Stimulated activated CD4-positive, alpha-beta T cell treated with anti-CD3 and anti-CD28 coated beads, Interleukin-12 subunit alpha, Interleukin-12 subunit beta, amount 100 ng/mL, for 48 hours (primary cell): ENCODE results near the gene MVB12A.

Source experiments
- DNase-seq, 3 donors: peaks; one replicate each; pipeline ENCODE4 v3.0.0-alpha.2; 2020; ENCODE audit warnings: low read depth in 2 of 3, low spot score in 1 of 3

MVB12A gene

DNA sequence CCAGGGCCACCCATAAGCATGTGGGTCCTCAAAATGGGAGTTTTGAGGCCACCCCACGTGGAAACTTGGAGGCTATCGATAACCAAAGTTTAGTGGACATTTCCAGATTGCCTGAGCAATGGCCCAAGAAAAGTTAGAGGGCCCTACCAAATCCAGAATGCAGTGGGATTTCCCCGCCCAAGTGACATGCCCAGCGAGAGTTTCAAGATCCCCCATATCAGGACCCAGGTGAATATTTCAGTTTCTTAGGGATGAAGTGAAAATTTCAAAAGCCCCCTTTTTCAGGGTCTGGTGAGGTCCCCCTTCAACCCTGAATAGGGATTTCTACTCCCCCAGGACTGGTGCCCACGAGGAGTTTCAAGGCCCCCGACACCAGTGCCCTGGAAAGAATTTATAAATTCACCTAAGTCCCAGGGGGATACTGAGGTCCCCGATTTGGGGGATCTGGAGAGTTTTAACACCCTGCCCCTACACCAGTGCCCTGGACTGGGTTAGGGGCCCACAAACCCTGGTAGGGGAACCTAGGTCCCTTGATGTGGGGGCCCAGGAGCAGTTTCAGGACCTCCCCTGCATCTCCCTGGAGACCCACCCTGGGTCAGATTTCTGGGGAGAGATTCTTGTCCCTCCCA is 15.1 kb upstream of the MVB12A start:
- no peak for DNase-seq

- DNase-seq = peak in 2 of 3 donors; percentile 39 to 54
Measured at GRCh38 chr19:17405250-17406045, 14.4 kb upstream of the MVB12A start, which contains the start of gene BST2. TSS of gene BST2 (minus strand) at chr19:17405630. CDS start at chr19:17405575, 55 bp downstream.

DNA sequence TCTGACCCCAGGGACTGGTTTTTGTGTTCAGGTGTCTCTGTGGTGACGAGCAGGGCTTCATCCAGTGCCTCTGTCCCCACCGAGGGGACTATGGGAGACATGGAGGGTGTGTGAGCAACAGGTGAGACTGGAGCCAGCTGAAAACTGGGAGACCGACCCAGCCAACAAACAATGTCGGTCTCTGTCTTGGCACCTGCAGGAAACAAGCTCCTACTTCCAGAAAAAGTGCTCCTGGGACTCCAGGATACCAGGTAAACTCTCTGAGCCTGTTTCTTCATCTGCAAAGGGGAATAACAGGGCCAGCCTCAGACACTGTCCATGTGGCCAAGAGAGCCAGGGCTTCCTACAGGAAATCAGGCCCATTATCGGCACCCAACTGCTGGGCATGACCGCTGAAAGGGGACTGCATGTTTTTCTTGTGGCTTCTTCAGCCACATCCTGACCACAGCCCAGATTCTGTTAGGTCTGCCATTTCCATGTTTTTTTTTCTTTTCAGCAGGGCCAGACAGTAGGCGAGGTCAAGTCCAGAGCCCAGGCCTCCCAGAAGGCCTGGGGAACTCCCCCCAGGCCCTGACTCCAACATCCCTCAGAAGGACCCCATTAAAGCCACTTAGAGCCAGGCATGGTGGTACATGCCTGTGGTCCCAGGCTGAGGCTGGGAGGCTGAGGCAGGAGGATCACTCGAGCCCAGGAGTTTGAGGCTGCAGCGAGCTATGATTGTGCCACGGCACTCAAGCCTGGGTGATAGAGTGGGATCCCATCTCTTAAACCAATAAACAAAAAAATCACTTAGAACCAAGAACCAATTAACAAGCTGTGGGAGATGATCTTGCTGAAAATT is 13.6 kb upstream of the MVB12A start:
- no peak for DNase-seq

DNA sequence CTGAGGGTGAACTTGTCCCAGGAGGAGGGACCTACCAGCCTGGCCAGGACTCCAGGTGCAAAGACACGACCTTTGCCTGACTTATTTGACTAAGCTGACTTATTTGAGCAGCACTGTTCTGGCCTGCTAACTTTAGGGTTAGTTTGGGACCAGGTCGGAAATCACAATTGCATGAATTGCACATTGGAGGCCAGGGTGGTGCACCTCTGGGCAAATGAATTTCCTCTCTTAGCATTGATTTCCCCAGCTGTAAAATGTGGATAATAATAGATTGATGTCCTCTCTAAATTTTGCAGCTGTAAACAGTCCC is 13.0 kb upstream of the MVB12A start:
- no peak for DNase-seq

DNA sequence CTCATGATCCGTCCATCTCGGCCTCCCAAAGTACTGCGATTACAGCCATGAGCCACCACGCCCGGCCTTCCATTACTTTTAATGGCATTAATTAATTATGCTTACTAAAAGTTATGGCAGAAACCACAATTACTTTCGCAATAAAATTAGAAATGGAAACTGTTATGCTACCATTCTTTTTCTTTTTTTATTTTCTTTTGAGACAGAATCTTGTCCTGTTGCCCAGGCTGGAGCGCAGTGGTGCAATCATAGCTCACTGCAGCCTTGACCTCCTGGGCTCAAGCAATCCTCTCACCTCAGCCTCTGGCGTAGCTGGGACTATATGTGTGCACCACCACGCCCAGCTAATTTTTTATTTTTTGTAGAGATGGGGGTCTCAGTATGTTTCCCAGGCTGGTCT is 9.9 kb upstream of the MVB12A start:
- DNase-seq = no peak

DNA sequence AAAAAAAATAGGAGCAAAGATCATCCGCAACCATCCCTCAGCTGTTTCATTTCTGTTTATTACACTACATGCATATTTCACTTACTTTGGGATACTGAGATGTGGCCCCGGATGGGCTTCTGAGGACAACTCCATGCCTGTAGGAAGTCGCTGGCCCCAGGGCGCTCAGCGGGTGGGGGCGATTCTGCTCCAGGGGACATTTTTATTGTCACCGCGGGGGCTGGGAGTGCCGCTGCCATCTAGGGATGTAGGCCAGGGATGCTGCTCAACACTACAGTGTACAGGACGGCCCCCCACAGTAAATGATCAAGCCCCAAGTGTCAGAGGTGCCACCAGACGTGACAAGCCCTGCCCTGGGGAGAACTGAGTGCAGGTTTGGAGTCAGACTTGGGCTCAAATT is 8.0 kb upstream of the MVB12A start:
- no peak for DNase-seq

DNA sequence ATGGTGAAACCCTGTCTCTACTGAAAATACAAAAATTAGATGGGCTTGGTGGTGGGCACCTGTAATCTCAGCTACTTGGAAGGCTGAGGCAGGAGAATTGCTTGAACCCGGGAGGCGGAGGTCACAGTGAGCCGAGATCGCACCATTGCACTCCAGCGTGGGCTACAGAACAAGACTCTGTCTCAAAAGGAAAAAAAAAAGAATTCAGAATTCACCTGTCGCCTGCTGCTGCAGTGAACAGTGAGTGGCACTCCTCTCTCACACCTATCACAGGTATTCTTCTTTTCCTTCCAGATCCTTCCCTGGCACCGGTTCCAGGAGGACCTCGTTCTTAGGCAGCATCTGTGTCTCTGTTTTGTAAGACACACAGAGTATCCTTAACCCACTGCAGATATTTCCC is 5.8 kb upstream of the MVB12A start:
- no peak for DNase-seq

DNA sequence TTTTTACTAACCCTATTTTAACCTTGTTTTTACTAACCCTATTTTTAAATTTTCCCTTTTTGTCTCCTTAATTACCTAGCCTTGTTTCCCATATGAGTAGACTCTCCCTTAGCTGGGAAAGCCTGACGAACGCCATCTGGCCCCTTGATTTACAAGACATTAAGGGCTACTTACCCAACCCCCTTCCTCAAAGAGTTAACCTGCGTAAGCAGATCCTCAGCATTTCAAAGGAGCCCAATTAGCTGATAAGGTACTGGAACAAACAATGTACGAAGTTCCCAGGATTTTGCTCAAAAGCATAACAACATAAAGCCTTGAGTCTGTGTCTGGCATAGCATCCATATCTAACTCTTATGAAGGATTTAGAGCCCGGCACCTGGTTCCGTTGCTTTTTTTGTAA is 4.7 kb upstream of the MVB12A start:
- DNase-seq = no peak

DNA sequence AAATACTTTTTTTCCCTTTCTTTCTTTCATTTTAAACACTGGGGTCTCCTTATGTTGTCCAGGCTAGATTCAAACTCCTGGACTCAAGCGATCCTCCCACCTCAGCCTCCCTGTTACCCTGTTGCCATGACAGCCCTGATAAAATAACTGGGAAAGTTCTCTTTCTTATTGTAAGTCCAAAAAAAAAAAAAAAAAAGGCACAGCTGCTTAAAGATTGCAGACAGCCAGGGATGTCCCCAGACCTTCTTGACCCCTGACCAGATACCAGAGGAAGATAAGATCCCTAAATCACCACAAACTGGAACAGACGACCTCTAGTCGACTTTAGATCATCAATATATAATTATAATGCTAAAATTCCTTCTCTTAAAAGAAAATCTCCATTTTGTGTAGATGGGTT is 1.1 kb upstream of the MVB12A start:
- no peak for DNase-seq

GRCh38 chr19:17419154-17419620 is 660 bp upstream of the MVB12A start:
- no peak for DNase-seq

GRCh38 chr19:17420475-17420924 is 653 bp downstream of the MVB12A start:
- DNase-seq = peak in 1 of 3 donors; percentile 6

DNA sequence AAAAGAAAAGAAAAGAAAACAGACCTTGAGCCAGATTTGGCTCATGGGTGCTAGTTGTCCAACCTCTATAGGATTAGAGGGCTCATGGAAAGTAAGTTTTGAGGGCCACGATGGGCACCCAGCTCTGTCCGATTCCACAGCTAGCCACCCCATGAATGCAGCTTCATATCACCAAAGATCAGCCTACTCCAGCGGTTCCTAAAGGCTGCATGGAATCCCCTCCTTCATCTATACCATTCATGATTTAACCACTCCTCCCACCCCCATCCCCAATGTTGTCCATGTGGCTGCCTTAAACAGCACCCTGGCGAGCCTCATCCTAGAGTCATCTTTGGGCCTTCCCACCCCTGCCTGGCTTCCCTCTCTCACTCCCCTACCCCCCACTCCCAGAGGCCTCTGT is 2.1 kb downstream of the MVB12A start:
- no peak for DNase-seq

- DNase-seq = no peak
Measured at GRCh38 chr19:17423429-17424208, 3.8 kb downstream of the MVB12A start.

- no peak for DNase-seq
Measured at GRCh38 chr19:17424743-17425365, 5.0 kb downstream of the MVB12A start.

DNA sequence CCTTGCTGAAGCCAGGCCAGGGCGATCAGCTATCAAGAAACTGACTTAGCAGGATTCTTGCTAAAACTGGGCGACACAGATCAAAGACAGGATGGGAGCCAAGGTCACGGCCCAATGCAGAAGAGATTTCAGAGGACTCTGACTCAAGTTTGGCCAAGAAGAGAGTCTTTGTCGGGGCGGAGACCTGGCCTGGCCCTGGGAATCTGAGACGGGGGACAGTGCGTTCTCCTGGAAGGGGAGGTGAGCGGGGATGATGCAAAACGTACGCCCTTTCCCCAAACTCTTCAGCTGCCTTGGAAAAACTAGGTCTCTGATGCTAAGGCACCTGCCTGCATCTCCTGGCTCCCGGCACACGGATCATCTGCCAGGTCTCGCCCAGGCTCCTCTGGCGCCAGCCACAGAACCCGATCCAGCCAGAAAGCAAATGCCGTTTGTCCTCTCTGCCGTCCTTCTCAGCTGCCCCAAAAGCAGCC is 9.8 kb downstream of the MVB12A start:
- no peak for DNase-seq

DNA sequence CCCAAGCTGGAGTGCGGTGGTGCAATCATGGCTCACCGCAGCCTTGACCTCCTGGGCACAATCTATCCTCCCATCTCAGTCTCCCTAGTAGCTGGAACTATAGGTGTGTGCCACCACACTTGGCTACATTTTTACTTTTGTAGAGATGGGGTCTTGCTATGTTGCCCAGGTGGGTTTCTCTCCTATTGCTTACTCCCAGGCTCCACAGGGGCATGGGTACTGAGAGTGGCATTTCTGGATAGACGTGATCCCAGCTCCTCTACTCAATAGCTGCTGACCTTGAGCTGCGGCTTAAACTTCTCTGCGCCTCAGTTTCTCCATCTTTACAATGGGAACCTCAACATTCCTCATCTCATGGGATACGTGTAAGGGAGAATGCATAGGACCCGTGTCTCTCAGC is 11.6 kb downstream of the MVB12A start:
- no peak for DNase-seq

GRCh38 chr19:17435218-17435617 is 15.4 kb downstream of the MVB12A start:
- no peak for DNase-seq

GRCh38 chr19:17436094-17436873 is 16.4 kb downstream of the MVB12A start:
- no peak for DNase-seq

DNA sequence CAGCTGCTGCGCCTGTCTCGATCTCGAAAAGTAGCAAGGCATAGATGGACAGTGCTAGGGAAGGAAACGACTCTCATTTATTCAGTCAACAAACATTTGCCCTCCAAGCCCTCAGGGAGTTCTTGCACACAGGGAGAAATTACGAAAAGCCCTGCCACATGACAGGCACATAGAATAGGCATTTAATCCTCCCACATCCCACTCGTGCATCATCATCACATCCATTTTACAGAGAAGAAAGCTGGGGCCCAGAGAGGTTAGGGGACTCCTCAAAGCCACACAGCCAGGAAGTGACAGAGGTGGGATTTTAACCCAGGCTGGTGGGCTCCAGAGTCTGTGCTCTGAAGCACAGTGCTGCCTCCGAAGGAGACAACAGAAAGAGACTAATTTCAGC is 17.0 kb downstream of the MVB12A start:
- DNase-seq = no peak
